ENCODE data around the gene OLA1.

Gene OLA1

GRCh38 chr2:174121175-174121574, 127.2 kb downstream of the OLA1 start:
- no peak for DNase-seq (ENCODE audit: low read depth in 2 of 2)

DNA sequence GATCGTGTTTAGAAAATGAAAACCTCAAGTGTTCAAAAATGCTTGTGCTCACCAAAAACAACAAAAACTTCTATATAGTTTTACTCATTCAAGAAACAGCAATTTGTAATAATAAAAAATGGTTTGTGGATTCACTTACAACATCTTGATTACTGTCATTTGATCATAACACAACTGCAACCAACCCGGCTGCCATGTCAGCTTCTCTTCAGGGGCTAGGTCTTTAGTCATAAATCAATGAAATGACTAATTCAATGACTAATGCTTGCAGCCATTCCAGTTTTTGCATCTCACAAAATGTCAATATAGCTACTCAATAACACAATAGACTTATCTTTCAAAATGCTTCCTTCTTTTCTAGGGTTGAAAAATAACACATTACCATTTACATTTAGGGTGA, 128.0 kb downstream of the OLA1 start:
- DNase-seq (ENCODE audit: low read depth in 2 of 2): no peak

DNA sequence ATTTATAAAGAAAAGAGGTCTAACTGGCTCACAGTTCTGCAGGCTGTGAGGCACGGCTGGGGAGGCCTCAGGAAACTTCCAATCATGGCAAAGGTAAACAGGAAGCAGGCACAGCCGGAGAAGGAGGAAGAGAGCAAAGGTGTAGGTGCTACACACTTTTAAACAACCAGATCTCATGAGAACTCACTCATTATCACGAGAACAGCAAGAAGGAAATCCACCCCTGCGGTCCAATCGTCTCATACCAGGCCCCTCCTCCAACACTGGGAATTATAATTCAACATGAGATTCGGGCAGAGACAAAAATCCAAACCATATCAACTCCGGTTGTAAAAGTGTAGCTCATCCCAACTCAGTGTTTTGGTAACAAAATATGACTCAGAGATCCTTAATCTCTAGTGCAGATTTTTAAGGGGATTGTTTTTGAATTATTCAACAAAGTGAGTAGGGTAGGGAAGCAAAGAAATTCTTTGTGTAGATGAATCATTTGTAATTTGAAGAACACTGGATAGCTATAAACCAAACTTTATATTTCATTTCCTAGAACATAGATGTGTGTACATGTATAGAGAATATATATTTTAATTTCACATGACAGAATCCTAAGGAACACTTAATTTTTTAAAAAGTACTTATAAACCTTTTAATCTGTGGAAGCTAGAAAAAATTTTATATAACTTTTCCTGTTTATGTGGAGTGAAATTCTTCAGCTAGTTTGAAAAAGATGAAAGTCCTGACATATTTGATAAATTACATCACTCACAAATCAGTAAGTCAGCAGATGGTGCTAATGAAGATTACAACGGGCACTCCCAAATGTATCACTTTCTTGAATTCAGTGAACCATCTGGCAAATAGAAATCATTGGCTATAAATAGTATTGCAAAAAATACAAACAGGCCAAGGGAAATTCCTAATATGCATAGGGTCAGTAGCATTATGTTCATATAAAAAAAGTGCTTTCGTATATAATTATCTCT, 130.1 kb downstream of the OLA1 start:
- no peak for DNase-seq (ENCODE audit: low read depth in 2 of 2)

DNA sequence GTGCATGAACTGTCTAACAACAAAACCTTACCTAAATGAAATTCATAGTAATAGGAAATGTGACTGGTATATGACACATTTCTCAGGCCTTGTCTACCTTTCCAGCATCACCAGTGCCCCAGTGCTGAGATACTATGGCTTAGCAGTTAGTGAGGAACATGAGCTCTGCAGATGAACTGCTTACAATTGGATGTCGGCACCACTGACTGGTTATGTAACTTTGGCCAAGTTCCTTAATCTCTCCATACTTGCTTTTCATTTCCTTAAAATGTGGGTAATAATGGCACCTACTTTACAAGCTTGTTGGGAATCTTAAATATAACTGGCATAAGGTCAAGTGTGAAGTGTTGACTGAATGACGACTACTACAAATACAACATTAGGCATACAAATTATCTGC, 136.3 kb downstream of the OLA1 start:
- no peak for DNase-seq (ENCODE audit: low read depth in 2 of 2)

DNA sequence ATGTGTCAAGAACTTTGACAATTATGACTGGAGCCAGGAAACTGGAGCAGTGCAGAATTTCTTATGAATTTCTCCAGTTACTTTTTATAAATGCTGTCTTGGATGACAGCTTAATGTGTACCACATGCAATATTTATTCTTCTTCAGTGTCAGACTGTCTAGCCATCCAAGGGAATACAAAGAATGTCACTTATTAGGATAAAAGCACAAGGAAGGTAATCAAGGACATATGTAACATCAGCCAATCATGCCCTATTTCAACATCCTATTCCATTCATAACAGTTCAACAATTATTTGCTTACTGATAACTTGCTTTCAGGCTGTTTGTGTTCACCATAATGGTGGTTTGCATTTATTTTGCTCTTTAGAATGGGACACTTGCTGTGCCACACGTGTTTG, 139.8 kb downstream of the OLA1 start:
- no peak for DNase-seq (ENCODE audit: low read depth in 2 of 2)

DNA sequence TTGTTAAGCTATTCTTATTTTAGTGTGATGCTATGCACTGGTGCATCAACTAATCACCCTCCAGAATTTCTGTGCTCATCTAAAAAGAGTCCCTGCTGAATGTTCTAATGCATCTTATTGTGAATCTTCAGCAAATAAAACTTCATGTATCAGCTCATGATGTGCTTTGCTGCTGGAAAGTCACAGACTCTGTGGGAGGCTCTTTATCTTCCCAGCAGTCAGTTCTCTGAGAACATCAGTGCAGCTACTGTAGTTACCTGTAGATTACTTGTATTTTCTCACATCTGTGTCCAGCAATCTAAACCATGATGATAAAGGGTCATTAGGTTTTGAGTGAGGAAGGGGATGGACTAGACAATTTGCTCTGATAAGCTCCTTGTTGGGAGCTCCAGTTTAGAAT, 141.6 kb downstream of the OLA1 start:
- no peak for DNase-seq (ENCODE audit: low read depth in 2 of 2)

DNA sequence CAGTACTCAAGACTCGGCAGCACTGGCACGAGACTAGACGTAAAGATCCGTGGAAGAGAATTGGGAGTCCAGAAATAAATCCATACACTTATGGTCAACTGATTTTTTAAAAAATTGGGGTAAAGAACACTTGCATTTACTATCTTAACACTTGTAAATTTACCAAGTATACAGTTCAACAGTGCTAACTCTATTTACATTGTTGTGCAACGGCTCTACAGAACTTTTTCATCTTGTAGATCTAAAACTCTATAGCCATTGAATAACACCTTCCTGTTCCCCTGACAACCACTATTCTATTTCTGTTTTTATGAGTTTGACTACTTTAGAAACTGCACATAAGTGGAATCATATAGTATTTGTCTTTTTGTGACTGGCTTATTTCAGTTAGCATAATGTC, 153.8 kb downstream of the OLA1 start:
- DNase-seq (ENCODE audit: low read depth in 2 of 2): no peak

DNA sequence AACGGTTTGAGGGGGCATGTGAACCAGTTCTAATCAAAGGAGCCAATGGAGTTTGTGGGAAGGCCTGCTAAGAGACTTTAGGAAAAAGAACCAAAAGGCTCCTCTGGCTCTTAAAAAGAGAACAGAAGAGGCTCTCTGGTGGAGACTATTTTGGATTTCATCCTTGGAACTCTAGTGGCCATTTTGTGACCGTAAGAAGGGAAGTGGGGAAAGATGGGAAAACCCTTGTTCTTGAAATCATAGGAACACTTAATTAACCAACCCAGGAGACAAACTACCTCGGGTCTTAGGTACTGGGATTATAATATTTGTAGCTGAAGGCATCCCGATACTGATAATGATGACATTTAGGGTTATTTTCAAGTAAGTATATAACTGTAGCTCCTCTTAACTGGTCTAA, 157.9 kb downstream of the OLA1 start:
- DNase-seq (ENCODE audit: low read depth in 2 of 2): no peak

DNA sequence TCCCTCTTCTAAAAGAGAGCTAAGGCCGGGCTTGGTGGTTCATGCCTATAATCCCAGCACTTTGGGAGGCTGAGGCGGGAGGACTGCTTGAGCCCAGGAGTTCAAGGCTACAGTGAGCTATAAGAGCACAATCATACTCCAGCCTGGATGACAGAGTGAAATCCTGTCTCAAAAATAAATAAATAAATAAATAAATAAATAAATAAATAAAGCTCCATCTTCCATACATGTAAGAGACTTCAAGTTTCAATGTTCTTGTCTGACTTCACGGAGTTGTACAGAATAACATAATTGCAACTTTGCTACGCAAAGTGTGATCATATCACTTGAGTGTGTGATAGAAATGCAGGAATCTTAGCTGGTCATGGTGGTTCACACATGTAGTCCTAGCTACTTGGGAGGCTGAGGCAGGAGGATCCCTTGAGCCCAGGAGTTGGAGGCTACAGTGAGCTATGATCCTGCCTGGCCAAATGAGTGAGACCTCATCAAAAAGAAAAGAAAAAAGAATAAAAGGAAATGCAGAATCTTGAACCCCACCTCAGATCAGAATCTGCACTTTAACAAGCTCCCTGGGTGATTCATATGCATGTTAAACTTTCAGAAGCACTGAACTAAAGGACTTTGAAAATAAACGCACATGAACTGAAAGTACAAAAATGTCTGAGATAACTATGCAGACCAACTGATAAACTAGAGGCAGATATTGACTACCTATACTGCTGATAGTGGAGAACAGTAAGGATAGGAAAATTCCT, 159.4 kb downstream of the OLA1 start:
- DNase-seq (ENCODE audit: low read depth in 2 of 2): no peak

- no peak for DNase-seq (ENCODE audit: low read depth in 2 of 2)
These were observed 161.6 kb downstream of the OLA1 start for GRCh38 chr2:174086708-174087107.

DNA sequence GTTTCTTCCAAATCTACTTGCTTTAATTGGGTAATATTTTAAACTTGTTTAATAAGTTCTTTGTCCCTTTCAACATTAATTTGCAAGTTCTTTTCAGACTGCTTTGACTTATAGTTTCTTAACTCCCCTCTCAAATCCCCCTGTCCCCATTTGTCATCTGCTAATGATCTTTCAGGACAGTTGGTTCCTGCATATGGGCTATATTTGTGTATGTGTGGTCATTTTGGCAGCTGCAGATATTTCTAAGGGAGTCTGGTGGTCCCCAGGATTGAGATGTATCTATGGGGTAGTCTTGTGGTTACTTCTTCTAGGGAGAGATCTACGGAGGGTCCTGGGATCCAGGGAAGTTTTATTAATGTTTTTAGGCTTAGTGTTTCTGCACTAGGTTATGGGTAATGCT, 162.6 kb downstream of the OLA1 start:
- DNase-seq (ENCODE audit: low read depth in 2 of 2): no peak

DNA sequence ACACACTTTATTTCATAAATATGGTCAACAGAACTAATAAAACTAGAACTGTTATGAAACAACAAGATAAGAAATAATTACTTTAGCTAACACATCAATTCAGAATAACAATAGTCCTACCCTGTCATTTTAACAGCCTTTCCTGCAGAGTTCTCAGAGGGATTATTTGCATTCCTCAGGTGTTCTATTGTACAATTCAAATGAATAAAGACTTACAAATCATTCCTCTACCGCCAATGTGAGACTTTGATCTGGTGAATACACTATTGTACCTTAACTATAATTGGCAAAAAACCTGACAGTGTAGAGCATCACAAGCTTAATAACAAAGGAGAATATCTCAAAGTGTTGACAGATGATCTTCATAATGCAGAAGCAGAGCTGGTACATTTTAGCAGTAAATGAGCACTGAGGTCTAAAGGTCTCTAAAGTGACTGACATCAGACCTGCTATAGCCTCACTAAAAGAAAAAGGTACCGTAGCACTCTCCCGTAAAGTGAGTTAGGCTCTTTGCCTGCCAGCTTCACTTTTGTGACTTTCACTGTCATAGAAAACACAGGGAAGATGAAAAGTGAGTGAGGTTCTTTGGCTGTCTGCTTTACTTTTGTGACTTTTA, 164.4 kb downstream of the OLA1 start:
- no peak for DNase-seq (ENCODE audit: low read depth in 2 of 2)

- DNase-seq (ENCODE audit: low read depth in 2 of 2): no peak
These were observed 167.6 kb downstream of the OLA1 start for GRCh38 chr2:174080672-174081121.

GRCh38 chr2:174078275-174078674, 170.1 kb downstream of the OLA1 start:
- DNase-seq (ENCODE audit: low read depth in 2 of 2): no peak

DNA sequence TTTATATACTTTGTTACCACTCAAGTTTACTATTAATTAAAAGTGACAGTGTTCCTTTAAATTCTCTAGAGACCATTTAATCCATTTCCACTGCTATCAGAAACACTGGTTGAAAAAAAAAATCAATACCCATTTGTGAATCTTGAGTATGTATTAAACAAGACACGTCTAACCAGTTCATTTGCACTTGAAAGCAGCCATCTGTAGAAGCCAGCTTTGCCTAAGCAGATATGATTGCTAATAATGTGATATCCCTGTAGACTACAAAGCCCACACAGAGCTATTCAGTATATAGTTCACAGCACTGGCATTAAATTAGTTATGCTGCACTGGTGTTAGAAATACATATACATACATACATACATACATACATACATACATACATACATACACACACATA, 171.4 kb downstream of the OLA1 start:
- no peak for DNase-seq (ENCODE audit: low read depth in 2 of 2)

DNA sequence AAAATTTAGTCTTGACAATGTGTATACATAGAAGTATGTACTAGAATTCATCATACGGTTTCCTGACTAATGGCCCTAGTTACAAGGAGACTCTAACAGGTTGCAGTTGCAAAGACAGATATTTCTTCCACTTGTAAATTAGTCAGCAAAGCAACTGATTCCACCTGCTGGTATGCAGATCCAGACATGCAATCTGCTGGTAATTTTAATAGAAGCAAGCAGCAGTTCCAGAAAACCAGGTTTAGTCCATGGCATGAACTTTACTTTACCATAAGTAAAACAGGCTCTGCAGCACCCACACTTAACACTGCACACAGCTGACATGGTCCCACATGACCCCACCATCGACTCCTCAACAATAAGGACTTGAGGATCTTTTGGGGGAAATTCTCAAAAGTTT, 172.3 kb downstream of the OLA1 start:
- no peak for DNase-seq (ENCODE audit: low read depth in 2 of 2)

GRCh38 chr2:174074831-174075230, 173.5 kb downstream of the OLA1 start:
- no peak for DNase-seq (ENCODE audit: low read depth in 2 of 2)

- DNase-seq (ENCODE audit: low read depth in 2 of 2): no peak
These were observed 175.5 kb downstream of the OLA1 start for GRCh38 chr2:174072857-174073256.

- no peak for DNase-seq (ENCODE audit: low read depth in 2 of 2)
These were observed 176.3 kb downstream of the OLA1 start for GRCh38 chr2:174072069-174072468.

DNA sequence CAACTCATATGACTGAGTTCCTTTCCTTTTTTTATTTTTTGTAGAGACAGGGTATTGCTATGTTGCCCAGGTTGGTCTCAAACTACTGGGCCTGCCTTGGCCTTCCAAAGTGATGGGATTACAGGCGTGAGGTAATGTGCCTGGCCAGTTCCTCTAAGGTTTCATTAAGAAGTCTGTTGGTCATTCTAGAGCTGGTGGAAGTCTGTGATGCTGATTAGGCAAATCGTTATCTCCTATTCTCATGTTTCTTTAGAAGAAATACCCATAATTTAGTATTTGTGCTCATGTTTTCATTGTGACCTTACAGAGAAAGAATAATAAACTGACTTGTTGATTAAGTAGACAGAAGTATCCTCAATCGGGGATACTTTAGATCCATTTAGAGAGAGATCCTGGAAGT, 177.0 kb downstream of the OLA1 start:
- no peak for DNase-seq (ENCODE audit: low read depth in 2 of 2)

GRCh38 chr2:174070281-174070680, 178.1 kb downstream of the OLA1 start:
- DNase-seq (ENCODE audit: low read depth in 2 of 2): no peak

DNA sequence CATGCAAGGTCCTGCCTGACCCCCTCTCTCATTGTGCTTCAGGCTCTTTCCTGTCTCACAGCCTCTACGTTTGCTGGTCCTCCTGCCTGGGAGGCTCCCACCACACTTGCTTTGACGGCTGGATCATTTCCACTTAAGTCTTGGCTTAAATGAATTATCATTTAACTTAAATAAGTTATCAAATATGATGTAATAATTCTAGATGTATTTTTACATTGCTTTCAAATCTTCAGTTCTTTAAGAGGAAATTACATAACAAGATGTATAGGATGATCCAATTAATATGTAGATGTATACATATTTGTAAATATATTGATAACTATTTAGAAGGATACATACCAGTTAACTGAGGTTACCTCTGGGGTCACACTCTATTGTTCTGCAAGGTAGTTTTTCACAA, 180.5 kb downstream of the OLA1 start:
- DNase-seq (ENCODE audit: low read depth in 2 of 2): no peak

DNA sequence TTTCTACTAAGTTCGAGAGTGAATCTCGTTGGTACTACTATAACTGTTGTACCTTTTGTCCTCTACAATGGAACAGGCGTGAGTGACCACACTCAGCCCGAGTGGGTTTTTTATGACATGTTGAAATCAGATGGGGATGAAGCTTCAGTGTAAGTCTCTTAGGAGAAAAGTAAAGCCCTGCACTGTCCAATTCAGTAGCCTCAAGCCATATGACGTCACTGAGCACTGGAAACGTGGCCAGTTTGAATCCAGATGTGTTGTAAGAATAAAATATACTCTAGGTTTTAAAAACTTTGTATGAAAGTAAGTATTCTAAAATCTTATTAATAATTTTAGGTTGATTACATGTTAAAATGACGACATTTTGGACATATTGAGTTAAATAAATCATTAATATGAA, 181.5 kb downstream of the OLA1 start:
- no peak for DNase-seq (ENCODE audit: low read depth in 2 of 2)

Measured in stimulated activated CD8-positive, alpha-beta memory T cell treated with anti-CD3 and anti-CD28 coated beads, Interleukin-15, amount 100 ng/mL, for 4 hours (primary cell).